Measurements from ENCODE around the gene SNORC.

DNA sequence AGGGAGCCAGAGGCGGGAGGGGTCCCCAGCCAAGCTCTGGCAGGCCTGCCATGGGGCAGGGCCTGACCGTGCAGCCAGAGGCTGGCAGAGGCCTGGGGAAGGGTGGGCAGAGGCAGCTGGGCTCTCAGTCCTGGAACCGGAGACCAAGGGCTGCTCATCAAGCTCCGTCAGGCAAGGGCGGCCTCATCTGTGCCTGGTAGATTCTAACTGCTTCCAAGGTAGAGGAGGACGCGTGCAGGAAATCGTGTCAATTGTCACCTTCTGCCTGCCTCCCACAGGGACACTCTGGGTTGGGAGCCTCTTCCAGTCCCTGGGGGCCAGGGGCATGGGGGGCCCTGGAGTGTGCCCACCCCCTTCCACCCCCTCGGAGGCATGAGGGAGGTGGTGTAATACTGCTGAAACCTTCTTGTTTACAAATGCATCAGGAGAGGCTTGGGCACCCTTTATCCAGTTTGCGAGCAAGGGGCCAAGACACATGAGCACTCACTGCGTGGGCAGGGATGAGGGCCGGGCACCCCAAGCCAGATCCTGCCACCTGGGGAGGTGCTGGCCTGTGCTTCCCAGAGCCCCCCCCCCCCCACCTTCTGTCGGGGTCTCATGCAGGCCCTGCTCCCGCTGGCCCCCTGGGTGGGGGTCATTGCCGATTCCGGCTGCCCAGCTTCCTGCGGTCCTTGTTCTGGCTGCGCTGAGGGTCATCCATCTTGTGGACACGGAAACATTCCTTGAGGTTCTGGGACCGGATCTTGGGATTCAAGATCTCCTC lies 9.0 kb downstream of the SNORC start:
- TF ChIP-seq, protein P1, sequence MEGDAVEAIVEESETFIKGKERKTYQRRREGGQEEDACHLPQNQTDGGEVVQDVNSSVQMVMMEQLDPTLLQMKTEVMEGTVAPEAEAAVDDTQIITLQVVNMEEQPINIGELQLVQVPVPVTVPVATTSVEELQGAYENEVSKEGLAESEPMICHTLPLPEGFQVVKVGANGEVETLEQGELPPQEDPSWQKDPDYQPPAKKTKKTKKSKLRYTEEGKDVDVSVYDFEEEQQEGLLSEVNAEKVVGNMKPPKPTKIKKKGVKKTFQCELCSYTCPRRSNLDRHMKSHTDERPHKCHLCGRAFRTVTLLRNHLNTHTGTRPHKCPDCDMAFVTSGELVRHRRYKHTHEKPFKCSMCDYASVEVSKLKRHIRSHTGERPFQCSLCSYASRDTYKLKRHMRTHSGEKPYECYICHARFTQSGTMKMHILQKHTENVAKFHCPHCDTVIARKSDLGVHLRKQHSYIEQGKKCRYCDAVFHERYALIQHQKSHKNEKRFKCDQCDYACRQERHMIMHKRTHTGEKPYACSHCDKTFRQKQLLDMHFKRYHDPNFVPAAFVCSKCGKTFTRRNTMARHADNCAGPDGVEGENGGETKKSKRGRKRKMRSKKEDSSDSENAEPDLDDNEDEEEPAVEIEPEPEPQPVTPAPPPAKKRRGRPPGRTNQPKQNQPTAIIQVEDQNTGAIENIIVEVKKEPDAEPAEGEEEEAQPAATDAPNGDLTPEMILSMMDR (optimal IDR thresholded peaks at IDR 0.05 in 1 of 3, IDR thresholded peaks at IDR 0.05 in 1 of 3, conservative IDR thresholded peaks at IDR 0.05 in 1 of 3; ENCODE audit: extremely low read depth in 1 of 3, insufficient read depth in 2 of 3, low read length in 3 of 3), result no peak
- no peak for TF ChIP-seq EZH2 (IDR thresholded peaks at IDR 0.05; ENCODE audit: low read length)
